Neural progenitor cell (in vitro differentiated cells): ENCODE data around the gene PRIMA1.

Experiments
- CTCF ChIP-seq: fragments of 200-600 bp; sonication (generic); IDR thresholded peaks from 2 replicates; pipeline ENCODE4 v1.5.1; 2017; ENCODE audit warnings: antibody characterized with exemption, mild to moderate bottlenecking
- EZH2phosphoT487 ChIP-seq: fragments of 200-600 bp; sonication (generic); IDR thresholded peaks from 2 replicates; pipeline ENCODE4 v1.6.1; 2017; ENCODE audit warnings: antibody characterized with exemption

GRCh38 chr14:93688820-93689219 is 99.5 kb downstream of the PRIMA1 start:
- no peak for TF ChIP-seq CTCF
- TF ChIP-seq EZH2phosphoT487 = no peak
